B cell (primary cell): ENCODE data around the gene DRAP1. TPM values are rescaled to one million over a fixed set of nuclear protein-coding genes. Genes with fewer than 3 reads are reported as not detected.

Experiments used
- ATAC-seq: fragments of 200-7000 bp; cut with Tn5 transposase; one replicate; pipeline ENCODE4 v1.10.0; 2021; ENCODE audit warnings: low read depth, mild to moderate bottlenecking, moderate number of reproducible peaks, moderate library complexity
- CTCF ChIA-PET: fragments of 350-600 bp; sonication (Branson Sonifier 250); formaldehyde crosslinking; loops from one replicate; lab custom pipeline; 2021; ENCODE audit warnings: antibody characterized with exemption, inconsistent platforms; lab: Charles Lee
- POLR2A ChIA-PET: fragments of 350-600 bp; sonication (Branson Sonifier 250); formaldehyde crosslinking; loops from one replicate; lab custom pipeline; 2021; ENCODE audit warnings: antibody characterized with exemption; lab: Charles Lee
- DNase-seq: peaks from one replicate; pipeline ENCODE4 v3.0.0; 2013
- H2AFZ ChIP-seq: 2 replicates; pipeline ENCODE4 v1.6.1; 2012; ENCODE audit warnings: mild to moderate bottlenecking, low read depth, low read length; ENCODE audit not compliant: insufficient read depth, poor library complexity, severe bottlenecking
- H3K27ac ChIP-seq, 2 donors: 1 replicate in 1 of 2; 2 replicates in 1 of 2; pipeline ENCODE4 v1.5.1; 2012 to 2013; ENCODE audit warnings: low read length in 2 of 2, mild to moderate bottlenecking in 2 of 2, moderate library complexity in 1 of 2
- H3K27me3 ChIP-seq, 4 experiments: fragments of 200-600 bp in 1 of 4; sonication (generic) in 1 of 4; replicated peaks in 1 of 4; 1 replicate in 2 of 4; 2 replicates in 2 of 4; pipeline versions ENCODE4 v1.6.1 to v1.7.0; 2013 to 2016; ENCODE audit warnings: low read length in 3 of 4, mild to moderate bottlenecking in 2 of 4, mixed read lengths in 1 of 4, moderate library complexity in 1 of 4; ENCODE audit not compliant: insufficient read depth in 4 of 4, control insufficient read depth in 3 of 4; ENCODE audit errors: control extremely low read depth in 1 of 4
- H3K36me3 ChIP-seq, 2 experiments: replicated peaks in 1 of 2; 1 replicate in 1 of 2; 2 replicates in 1 of 2; pipeline versions ENCODE4 v1.6.1 to v1.7.1; 2013; ENCODE audit warnings: low read length in 1 of 2; ENCODE audit not compliant: insufficient read depth in 2 of 2, control insufficient read depth in 1 of 2; ENCODE audit errors: control extremely low read depth in 1 of 2, extremely low read depth in 1 of 2
- H3K4me1 ChIP-seq, 2 donors: fragments of 200-600 bp in 1 of 2; sonication (generic) in 1 of 2; 1 replicate in 1 of 2; 2 replicates in 1 of 2; pipeline versions ENCODE4 v1.5.1 to v1.6.1; 2013 to 2017; ENCODE audit warnings: low read length in 2 of 2; ENCODE audit not compliant: control insufficient read depth in 2 of 2, insufficient read depth in 2 of 2
- H3K4me2 ChIP-seq: replicated peaks from 2 replicates; pipeline ENCODE3; 2012; ENCODE audit warnings: mild to moderate bottlenecking, low read depth, low read length; ENCODE audit not compliant: poor library complexity, severe bottlenecking
- H3K4me3 ChIP-seq, 5 experiments: fragments of 200-600 bp in 1 of 5; sonication (generic) in 1 of 5; 1 replicate in 3 of 5; 2 replicates in 2 of 5; pipeline versions ENCODE4 v1.5.1 to v1.7.0; 2011 to 2016; ENCODE audit warnings: low read length in 4 of 5, mild to moderate bottlenecking in 4 of 5, low read depth in 2 of 5, control low read depth in 1 of 5, moderate library complexity in 1 of 5; ENCODE audit not compliant: insufficient read depth in 1 of 5; ENCODE audit errors: control extremely low read depth in 1 of 5, extremely low read depth in 1 of 5
- H3K79me2 ChIP-seq: fragments of 200-600 bp; sonication (generic); one replicate; pipeline ENCODE4 v1.6.0; 2016; ENCODE audit warnings: low read length; ENCODE audit not compliant: control insufficient read depth, insufficient read depth
- H3K9ac ChIP-seq: fragments of 200-600 bp; sonication (generic); 2 replicates; pipeline ENCODE4 v1.6.1; 2017; ENCODE audit warnings: mild to moderate bottlenecking, low read length, moderate library complexity
- H3K9me3 ChIP-seq, 3 donors: one replicate each; pipeline versions ENCODE4 v1.6.1 to v1.7.1; 2013; ENCODE audit warnings: low read length in 2 of 3; ENCODE audit not compliant: control insufficient read depth in 2 of 3, insufficient read depth in 1 of 3; ENCODE audit errors: control extremely low read depth in 1 of 3
- H4K20me1 ChIP-seq: 2 replicates; pipeline ENCODE4 v1.6.0; 2012; ENCODE audit warnings: mild to moderate bottlenecking, low read length; ENCODE audit not compliant: insufficient read depth, control insufficient read depth, poor library complexity, severe bottlenecking
- H3K27ac Mint-ChIP-seq: one replicate; pipeline ENCODE4 v1.8.0; 2021; ENCODE audit warnings: mixed read lengths
- H3K27me3 Mint-ChIP-seq: one replicate; pipeline ENCODE4 v1.8.0; 2021; ENCODE audit warnings: mixed read lengths
- H3K4me1 Mint-ChIP-seq: one replicate; pipeline ENCODE4 v1.8.0; 2021; ENCODE audit warnings: mixed read lengths
- H3K4me3 Mint-ChIP-seq: one replicate; pipeline ENCODE4 v1.8.0; 2021; ENCODE audit warnings: mixed read lengths
- H3K9me3 Mint-ChIP-seq: one replicate; pipeline ENCODE4 v1.8.0; 2022; ENCODE audit warnings: mixed read lengths; ENCODE audit not compliant: insufficient read depth
- CTCF ChIP-seq: fragments of 200-600 bp; IDR thresholded peaks from one replicate; pipeline ENCODE4 v1.8.0; 2022; ENCODE audit warnings: antibody characterized with exemption, mild to moderate bottlenecking
- EZH2 ChIP-seq: IDR thresholded peaks from 2 replicates; pipeline ENCODE4 v1.6.1; 2012; ENCODE audit warnings: borderline replicate concordance, low read depth, mild to moderate bottlenecking, moderate library complexity, low read length; ENCODE audit not compliant: insufficient read depth, poor library complexity, severe bottlenecking
- WGBS: methylation state at CpG from one replicate; pipeline ENCODE4 v1.1.5; 2013; ENCODE audit warnings: missing lambda C conversion rate; ENCODE audit not compliant: insufficient coverage; 5-methylcytosine and 5-hydroxymethylcytosine counted together
- intact Hi-C: fragments of 100-400 bp; cut with micrococcal nuclease; formaldehyde crosslinking; loops from one replicate; pipeline ENCODE4 v1.10.0; 2022
- polyA plus RNA-seq: library from polyadenylated mRNA; depleted of rRNA; stranded (reverse); fragments of >200 nt; gene quantifications from 2 replicates; pipeline ENCODE4 v1.2.3, GENCODE V29; 2012
- total RNA-seq, 2 donors: library from RNA; stranded (reverse); fragments of 120-200 nt in 1 of 2; gene quantifications; 1 replicate in 1 of 2; 2 replicates in 1 of 2; pipeline versions ENCODE4 v1.2.3 to v1.2.4, GENCODE V29; 2013 to 2022

DRAP1 gene
- total and polyA plus RNA-seq, 2 donors (not counting 1 experiment from before 2014, with no cell fraction given) = 71.7 to 83.9 TPM

GRCh38 chr11:65965986-65966762, 46.9 kb downstream of the DRAP1 start:
- Histone ChIP-seq H3K9me3 (no peaks in the 10 kb centered on the region), H3K9ac (no peak overlapping the region), H4K20me1 (peaks cover 61% of the 10 kb centered on the region), H3K4me3 (no peak overlapping the region), H3K4me2 (no peak overlapping the region), H3K27me3 (no peaks in the 10 kb centered on the region), H3K27ac (no peak overlapping the region), H3K4me1 (peaks cover 17 to 22% of the 10 kb centered on the region in 2 donors), H3K79me2 (peaks cover 58% of the 10 kb centered on the region), H3K36me3 (peaks cover 10 to 68% of the 10 kb centered on the region in 2 experiments), H2AFZ (no peak overlapping the region)
- DNase-seq = no peak
- no peak for TF ChIP-seq EZH2
- no peak for TF ChIP-seq CTCF
- Mint-ChIP-seq H3K4me1 (peaks cover 29% of the 10 kb centered on the region), H3K27ac (no peak overlapping the region), H3K9me3 (no peaks in the 10 kb centered on the region), H3K27me3 (no peaks in the 10 kb centered on the region), H3K4me3 (no peak overlapping the region)
- intact Hi-C loops = no loop called here
- POLR2A ChIA-PET = no interaction called here
- no peak for ATAC-seq
- CTCF ChIA-PET = no interaction called here
- WGBS = 98% methylated on average over 36 of the region's 36 CpGs

GRCh38 chr11:65967329-65967934, 48.2 kb downstream of the DRAP1 start:
- ChIA-PET POLR2A (interaction anchor here (0.7 kb wide), 3 partner anchors 13 to 116 kb away, joined by 6 to 8 read pairs (median 7); no protein-coding TSS in a partner anchor), CTCF (interaction anchor here (0.6 to 1.6 kb wide), 2 partner anchors 83 to 89 kb away, joined by 4 to 6 read pairs; no protein-coding TSS in a partner anchor)
- Histone ChIP-seq H3K4me3 (no peak overlapping the region), H2AFZ (no peak overlapping the region), H4K20me1 (peaks cover 59% of the 10 kb centered on the region), H3K27ac (no peak overlapping the region), H3K36me3 (peaks cover 10 to 74% of the 10 kb centered on the region in 2 experiments), H3K4me1 (peaks cover 15 to 17% of the 10 kb centered on the region in 2 donors), H3K9ac (no peak overlapping the region), H3K4me2 (no peak overlapping the region), H3K27me3 (no peaks in the 10 kb centered on the region), H3K79me2 (peaks cover 48% of the 10 kb centered on the region), H3K9me3 (no peaks in the 10 kb centered on the region)
- WGBS = 98% methylated on average over 30 of the region's 30 CpGs
- Mint-ChIP-seq H3K4me3 (no peak overlapping the region), H3K27me3 (no peaks in the 10 kb centered on the region), H3K27ac (no peak overlapping the region), H3K4me1 (peaks cover 20% of the 10 kb centered on the region), H3K9me3 (no peaks in the 10 kb centered on the region)
- DNase-seq (no peak), ATAC-seq (no peak)
- intact Hi-C loops = no loop called here
- no peak for TF ChIP-seq CTCF
- TF ChIP-seq EZH2 = no peak
